GM21528 (cell line): ENCODE measurements around the gene STAMBPL1.
"Not testable (repeated sequence)": the region's sequence is repeated elsewhere in the genome, so short reads cannot be mapped to it uniquely, and the experiment has no call there.

ENCODE experiments used
- ATAC-seq: cut with Tn5 transposase; IDR thresholded peaks from one replicate; pipeline ENCODE4 v1.9.1; 2021; ENCODE audit warnings: mild to moderate bottlenecking, moderate library complexity; ENCODE audit not compliant: unreplicated experiment, low FRiP score

The STAMBPL1 gene

DNA sequence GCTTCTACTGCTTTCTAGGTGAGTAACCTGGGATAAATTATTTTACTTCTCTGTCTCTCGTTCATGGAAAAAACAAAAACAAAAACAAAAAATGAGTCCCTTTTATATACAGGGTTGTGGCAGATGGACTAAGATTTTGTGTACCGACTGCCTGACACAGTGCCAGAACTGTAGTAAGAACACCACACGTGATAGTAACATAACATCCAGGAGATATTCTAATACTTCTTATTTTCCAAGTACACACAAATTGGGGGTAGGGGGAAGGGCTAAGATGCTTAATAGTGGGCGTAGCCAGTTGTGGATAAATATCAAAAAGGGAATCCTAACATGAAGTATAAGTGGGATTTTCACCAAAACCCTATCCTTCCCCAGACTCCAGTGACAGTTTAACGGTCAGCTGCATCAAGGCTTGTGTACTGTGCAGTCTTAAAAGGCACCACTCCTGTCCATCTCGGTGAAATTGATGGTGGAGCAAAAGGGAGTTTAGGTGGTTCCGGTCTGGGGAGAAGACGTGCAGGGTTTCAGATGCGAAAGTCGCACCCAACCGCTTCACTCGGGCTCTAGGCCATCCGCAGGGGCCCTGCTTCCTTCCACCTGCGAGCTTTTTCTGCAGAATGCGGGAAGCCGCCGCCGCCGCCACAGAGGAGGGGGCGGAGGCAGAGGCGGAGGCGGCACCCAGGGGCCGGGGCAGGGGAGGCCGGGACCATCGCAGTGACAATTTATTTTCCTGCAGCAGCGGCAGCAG, at the start of gene STAMBPL1:
STAMBPL1 (plus strand) TSS at position 712 of the 748 bp plus-strand sequence. CDS start 21,464 bp downstream, outside the sequence.
- ATAC-seq: peak; percentile 67

DNA sequence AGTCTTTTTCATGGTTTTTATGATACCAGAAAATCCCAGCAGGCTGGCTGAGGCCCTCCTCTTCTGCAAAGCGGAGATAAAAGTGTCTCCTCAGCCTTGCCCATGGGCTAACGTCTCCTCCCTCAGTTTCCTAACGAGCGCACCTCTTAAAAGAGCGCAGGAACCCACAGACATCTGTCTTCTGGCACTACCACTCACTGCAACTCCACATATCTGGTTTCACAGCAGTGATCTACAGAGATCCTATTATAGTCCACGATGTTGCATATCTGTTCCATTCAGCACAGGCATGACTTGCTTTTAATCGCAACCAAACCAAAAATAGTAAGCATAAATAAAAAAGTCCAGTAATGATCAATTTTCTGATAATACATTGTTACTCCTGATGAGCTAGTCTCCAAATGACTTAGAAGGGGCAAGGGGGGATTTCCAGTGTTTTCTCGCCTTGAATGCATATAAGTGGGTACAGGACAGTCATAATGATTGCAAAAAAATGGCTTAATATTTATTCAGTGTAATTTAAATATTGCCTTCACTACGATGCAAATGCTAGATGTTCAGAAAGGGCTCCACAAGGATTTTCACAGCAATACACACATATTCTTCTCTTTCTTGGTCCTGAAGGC, 49.3 kb upstream of the STAMBPL1 start:
- no peak for ATAC-seq

DNA sequence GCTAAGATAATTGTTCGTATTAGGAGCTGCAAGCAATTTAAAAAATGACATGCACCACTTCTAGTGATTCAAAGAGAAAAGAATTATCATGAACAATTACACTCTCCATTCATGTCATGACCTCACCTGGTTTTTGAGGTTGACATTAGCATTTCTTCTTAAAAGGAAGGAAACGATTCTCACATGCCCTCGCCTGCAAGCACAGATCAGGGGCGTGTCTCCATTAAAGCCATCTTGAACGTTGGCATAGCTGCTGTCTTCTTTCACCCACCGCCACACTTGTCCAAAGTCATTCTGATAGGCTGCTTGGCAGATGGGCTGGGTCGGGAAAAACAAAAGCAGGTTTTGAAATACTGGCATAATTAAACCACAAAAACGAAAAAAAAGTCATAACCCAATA, 48.3 kb upstream of the STAMBPL1 start:
- no peak for ATAC-seq

GRCh38 chr10:88832376-88832775, 47.7 kb upstream of the STAMBPL1 start:
- no peak for ATAC-seq

GRCh38 chr10:88833156-88833555, 46.9 kb upstream of the STAMBPL1 start:
- no peak for ATAC-seq

DNA sequence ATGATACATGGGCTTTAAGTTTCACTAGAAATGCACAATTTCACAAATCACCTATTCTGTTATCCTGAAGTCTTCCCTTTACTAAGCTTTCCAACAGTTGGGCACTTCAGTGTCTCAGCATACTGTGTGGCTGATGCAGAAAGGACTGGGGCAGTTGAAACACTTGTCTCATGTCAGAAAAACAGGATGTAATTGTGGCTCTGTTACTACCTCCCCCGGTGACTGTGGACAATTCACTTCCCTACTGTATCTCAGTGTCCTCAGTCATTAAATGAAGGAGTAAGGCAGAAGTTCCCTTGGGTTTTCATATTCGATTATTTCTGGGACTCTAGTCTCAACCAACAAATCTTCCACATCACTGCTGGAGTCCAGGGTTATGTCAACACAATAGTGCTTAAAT, 46.3 kb upstream of the STAMBPL1 start:
- ATAC-seq: no peak

DNA sequence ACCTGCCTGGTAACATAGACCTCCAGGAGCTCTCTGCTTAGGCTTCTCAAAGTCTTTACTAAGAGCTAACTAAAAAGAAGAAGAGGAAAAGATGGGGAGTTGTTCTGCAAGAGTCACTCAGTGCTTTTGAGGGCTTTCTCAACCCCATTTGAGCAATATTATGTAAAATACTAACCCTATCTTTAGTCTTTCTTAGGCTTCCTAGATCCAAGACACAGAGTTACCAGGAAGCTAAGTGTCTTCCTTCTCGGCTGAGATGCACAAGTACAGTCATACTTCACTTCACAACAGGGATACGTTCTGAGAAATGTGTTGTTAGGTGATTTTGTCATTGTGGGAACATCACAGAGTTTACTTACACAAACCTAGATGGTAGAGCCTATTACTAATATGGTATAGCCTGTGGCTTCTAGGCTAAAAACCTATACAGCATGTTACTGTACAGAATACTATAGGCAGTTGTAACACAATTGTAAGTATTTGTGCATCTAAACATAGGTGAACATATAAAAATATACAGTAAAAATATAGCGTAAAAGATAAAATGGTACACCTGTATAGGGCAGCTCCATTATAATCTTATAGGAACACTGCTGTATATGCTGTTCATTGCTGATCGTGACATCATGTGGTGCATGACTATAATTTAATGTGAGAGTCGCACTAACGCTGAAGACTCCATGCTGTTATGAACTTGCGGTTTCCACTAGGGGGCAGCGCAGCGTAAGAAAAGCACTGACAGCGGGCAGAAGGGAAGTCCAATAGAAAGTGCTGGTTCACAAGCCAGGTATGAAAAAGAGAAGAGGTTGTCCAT, 44.7 kb upstream of the STAMBPL1 start:
- ATAC-seq: peak; percentile 77

DNA sequence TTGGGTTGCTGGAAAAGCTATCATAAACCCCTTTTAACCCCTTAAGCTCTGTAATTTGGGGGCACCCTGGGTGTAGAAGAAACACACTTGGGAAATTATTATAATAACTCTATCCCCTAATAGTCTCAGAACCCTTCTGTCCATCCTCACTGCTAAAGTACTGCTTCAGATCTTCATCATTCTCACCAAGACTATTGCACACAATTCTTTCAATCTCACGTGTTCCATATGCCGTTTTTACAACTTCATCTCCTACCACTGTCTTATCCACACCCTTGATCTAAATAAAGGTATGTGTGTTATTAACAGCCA, 44.2 kb upstream of the STAMBPL1 start:
- ATAC-seq: peak; percentile 9

- ATAC-seq: not testable (repeated sequence)
These were observed 42.4 kb upstream of the STAMBPL1 start for GRCh38 chr10:88837632-88838031.

- ATAC-seq: no peak
These were observed 41.2 kb upstream of the STAMBPL1 start for GRCh38 chr10:88838766-88839350.

- no peak for ATAC-seq
These were observed 39.9 kb upstream of the STAMBPL1 start for GRCh38 chr10:88840104-88840503.

- no peak for ATAC-seq
These were observed 39.2 kb upstream of the STAMBPL1 start for GRCh38 chr10:88840881-88841280.

DNA sequence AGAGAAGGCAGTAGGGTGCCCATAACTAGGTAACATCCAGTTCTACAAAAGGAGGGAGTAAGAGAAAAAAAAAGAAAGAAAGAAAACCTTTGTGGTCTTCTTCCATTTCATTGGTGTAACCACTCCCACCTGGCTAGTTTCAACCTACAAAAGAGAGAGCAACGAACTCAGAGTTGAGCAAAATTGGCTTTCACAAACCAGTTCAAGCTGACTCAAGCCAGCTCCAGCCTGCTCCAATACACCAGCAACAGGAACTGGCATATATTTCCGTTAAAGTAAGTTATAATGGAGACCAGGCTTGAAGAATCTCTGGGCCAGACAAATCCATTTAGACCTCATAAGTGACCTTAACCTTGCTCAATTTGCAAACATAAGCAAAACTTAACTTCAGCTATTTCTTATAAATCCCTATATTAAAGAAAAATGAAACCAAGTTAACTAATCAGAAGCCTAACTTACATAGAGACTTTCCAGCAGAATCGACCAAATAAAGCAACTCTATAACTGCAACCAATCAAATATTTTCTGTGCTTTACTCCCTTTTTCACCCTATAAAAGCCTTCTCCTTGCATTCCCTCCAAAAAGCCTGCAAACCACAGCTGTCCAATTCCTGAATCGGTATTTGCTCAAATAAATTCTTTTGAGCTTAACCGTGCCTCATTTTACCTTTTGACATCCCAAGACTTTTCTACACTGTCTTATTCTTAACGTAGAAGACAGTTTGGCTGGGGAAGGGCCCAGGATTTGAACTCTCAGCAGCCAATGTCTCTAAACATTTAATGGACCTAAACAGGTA, 38.5 kb upstream of the STAMBPL1 start:
- ATAC-seq: no peak

GRCh38 chr10:88843171-88843570, 36.9 kb upstream of the STAMBPL1 start:
- ATAC-seq: no peak

DNA sequence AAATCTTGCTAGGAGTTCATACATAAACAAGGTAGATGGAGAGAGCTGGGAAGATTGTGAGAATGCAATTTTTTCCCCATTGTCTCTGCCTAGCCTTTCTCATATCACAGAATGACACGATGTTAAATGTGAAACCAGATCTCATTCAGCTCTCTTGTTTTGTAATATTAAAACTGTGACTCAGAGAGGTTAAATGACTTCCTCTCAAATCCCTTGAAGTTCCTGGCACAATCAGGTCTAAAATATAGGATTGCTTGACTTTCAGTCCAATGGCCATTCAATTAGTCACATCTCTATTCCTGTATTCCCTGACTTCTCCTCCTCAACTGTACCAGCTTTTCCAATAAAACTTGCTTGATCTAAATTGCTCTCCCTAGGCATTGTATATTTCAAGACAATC, 31.5 kb upstream of the STAMBPL1 start:
- ATAC-seq: no peak

DNA sequence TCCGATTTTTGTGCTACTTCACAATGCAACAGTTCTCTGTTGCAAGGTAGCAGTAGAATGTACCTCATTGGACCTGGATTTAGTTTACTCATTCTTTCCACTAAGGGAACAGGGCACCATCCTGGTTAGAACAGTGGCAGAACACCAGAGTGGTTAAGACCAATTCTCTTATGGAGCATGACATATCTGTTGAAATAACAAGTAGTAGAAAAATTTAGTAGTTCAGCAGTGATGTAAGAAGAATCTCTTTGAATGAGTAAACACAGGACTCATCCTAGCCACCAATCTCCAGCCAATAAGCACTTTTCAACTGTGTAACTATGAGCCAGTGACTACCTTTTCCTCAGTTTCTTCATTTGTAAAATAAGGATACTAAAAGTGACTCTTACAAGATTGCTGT, 30.8 kb upstream of the STAMBPL1 start:
- ATAC-seq: no peak

- ATAC-seq: no peak
These were observed 29.3 kb upstream of the STAMBPL1 start for GRCh38 chr10:88850712-88851111.

- ATAC-seq: no peak
These were observed 28.3 kb upstream of the STAMBPL1 start, which contains the start of gene ANKRD22 for GRCh38 chr10:88851706-88852105. ANKRD22 (minus strand) TSS chr10:88851844; CDS start chr10:88851607, 237 bp downstream.

GRCh38 chr10:88852327-88852726, 27.7 kb upstream of the STAMBPL1 start:
- ATAC-seq: no peak
